IMR-90 (cell line): Measurements from ENCODE around the gene KRTAP4-12.
"Not testable (repeated sequence)": the region's sequence is repeated elsewhere in the genome, so short reads cannot be mapped to it uniquely, and the experiment has no call there.

ENCODE experiments used
- BHLHE40 ChIP-seq: fragments of 150-350 bp; IDR thresholded peaks from 2 replicates; pipeline ENCODE4 v1.6.1; 2016; ENCODE audit warnings: mild to moderate bottlenecking, low read depth, low read length
- POLR2A ChIP-seq: IDR thresholded peaks from 2 replicates; pipeline ENCODE4 v1.6.1; 2012; ENCODE audit warnings: mild to moderate bottlenecking, low read depth, low read length
- RAD21 ChIP-seq: IDR thresholded peaks from 2 replicates; pipeline ENCODE4 v1.6.1; 2012; ENCODE audit warnings: low read length, improper control_type of control experiment
- RCOR1 ChIP-seq: IDR thresholded peaks from 2 replicates; pipeline ENCODE4 v1.6.1; 2012; ENCODE audit warnings: mild to moderate bottlenecking, low read length, improper control_type of control experiment; ENCODE audit not compliant: insufficient replicate concordance
- TF ChIP-seq, protein P1 (sequence below): conservative IDR thresholded peaks from 2 replicates; pipeline ENCODE4 v1.5.1; 2012; ENCODE audit warnings: mild to moderate bottlenecking, low read depth, low read length, improper control_type of control experiment

DNA sequence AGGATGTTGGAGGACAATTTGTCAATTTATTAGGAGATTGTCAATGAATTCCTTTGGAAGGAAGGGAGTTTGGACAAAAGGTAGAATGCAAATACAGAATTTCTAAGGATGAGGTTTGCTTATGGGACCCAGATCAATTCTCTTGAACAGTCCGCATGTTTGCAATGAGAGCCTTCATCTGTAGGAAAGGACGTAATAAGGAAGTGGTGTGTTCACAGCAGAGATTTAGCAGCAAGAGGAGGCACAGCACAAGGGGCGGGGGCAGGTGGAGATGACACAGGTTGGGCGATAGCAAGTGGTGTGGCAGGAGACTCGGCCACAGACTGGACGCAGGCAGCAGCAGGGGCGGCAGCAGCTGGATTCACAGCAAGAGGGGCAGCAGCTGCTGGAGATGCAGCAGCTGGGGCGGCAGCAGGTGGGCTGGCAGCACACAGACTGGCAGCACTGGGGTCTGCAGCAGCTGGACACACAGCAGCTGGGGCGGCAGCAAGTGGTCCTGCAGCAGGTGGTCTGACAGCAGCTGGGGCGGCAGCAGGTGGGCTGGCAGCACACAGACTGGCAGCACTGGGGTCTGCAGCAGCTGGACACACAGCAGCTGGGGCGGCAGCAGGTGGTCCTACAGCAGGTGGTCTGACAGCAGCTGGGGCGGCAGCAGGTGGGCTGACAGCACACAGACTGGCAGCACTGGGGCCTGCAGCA is 541 bp downstream of the KRTAP4-12 start:
- TF ChIP-seq, protein P1, sequence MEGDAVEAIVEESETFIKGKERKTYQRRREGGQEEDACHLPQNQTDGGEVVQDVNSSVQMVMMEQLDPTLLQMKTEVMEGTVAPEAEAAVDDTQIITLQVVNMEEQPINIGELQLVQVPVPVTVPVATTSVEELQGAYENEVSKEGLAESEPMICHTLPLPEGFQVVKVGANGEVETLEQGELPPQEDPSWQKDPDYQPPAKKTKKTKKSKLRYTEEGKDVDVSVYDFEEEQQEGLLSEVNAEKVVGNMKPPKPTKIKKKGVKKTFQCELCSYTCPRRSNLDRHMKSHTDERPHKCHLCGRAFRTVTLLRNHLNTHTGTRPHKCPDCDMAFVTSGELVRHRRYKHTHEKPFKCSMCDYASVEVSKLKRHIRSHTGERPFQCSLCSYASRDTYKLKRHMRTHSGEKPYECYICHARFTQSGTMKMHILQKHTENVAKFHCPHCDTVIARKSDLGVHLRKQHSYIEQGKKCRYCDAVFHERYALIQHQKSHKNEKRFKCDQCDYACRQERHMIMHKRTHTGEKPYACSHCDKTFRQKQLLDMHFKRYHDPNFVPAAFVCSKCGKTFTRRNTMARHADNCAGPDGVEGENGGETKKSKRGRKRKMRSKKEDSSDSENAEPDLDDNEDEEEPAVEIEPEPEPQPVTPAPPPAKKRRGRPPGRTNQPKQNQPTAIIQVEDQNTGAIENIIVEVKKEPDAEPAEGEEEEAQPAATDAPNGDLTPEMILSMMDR = not testable (repeated sequence)
- TF ChIP-seq BHLHE40, POLR2A, RCOR1, RAD21: not testable (repeated sequence)
